ENCODE results near the gene ZNF148.

ZNF148 gene

GRCh38 chr3:125322166-125322565 is 53.0 kb downstream of the ZNF148 start:
- Histone ChIP-seq H3K27me3 (ENCODE audit: insufficient read depth, low read length, poor library complexity) (no peaks in the 10 kb centered on the region), H3K4me2 (ENCODE audit: insufficient read depth, low read length) (no peak overlapping the region), H3K27ac (ENCODE audit: low read length) (no peak overlapping the region), H3K4me3 (ENCODE audit: low read depth in 1 of 2, low read length in 2 of 2) (no peak overlapping the region), H3K79me2 (ENCODE audit: insufficient read depth, low read length) (peaks cover 34% of the 10 kb centered on the region), H3K9me3 (ENCODE audit: insufficient read depth, low read length, severe bottlenecking) (no peaks in the 10 kb centered on the region), H2AFZ (ENCODE audit: low read depth, low read length) (no peak overlapping the region), H4K20me1 (ENCODE audit: insufficient read depth, low read length) (peaks cover 3% of the 10 kb centered on the region; the same call in 1 of the 2 replicates), H3K36me3 (ENCODE audit: insufficient read depth, low read length) (peaks cover 36% of the 10 kb centered on the region), H3K4me1 (ENCODE audit: insufficient read depth, low read length) (no peaks in the 10 kb centered on the region), H3K9ac (ENCODE audit: low read depth, low read length) (no peak overlapping the region)
- TF ChIP-seq CTCF (IDR thresholded peaks at IDR 0.05; ENCODE audit: borderline replicate concordance, extremely low read depth, low read length, poor library complexity, severe bottlenecking) = no peak
- no peak for TF ChIP-seq EZH2 (IDR thresholded peaks at IDR 0.05; ENCODE audit: borderline replicate concordance, low read depth, low read length, severe bottlenecking)
- no peak for ATAC-seq (ENCODE audit: insufficient read depth, low read depth)
- no peak for DNase-seq

DNA sequence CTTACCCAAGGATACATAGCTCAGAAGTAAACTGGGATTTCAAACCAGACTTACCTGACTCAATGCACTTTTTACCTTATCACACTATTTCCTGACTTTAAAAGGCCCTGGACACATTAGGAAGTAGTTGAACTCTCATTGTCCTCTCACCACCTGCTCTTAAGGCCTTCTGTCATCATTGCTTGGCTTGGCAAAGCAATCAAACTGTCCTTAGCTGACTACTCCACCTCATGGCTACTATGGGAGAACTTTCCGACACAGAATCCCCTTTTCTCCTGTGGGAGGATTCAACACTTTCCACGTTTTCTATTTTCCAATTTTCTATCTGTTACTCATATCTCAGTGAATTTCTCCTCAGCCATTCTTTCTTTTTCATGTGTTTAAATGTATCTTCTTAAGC is 55.4 kb downstream of the ZNF148 start:
- peaks cover 3% of the 10 kb centered on the region; the same call in 1 of the 2 replicates for H4K20me1 ChIP-seq (ENCODE audit: insufficient read depth, low read length)
- no peak overlapping the region for H3K9ac ChIP-seq (ENCODE audit: low read depth, low read length)
- H3K36me3 ChIP-seq (ENCODE audit: insufficient read depth, low read length) = peaks cover 26% of the 10 kb centered on the region
- H2AFZ ChIP-seq (ENCODE audit: low read depth, low read length) = no peak overlapping the region
- no peak overlapping the region for H3K4me3 ChIP-seq (ENCODE audit: low read depth in 1 of 2, low read length in 2 of 2)
- TF ChIP-seq EZH2 (IDR thresholded peaks at IDR 0.05; ENCODE audit: borderline replicate concordance, low read depth, low read length, severe bottlenecking) (no peak), CTCF (IDR thresholded peaks at IDR 0.05; ENCODE audit: borderline replicate concordance, extremely low read depth, low read length, poor library complexity, severe bottlenecking) (no peak)
- ATAC-seq (ENCODE audit: insufficient read depth, low read depth) (no peak), DNase-seq (no peak)
- peaks cover 14% of the 10 kb centered on the region; the same call in 1 of the 2 replicates for H3K79me2 ChIP-seq (ENCODE audit: insufficient read depth, low read length)
- H3K4me1 ChIP-seq (ENCODE audit: insufficient read depth, low read length) = no peaks in the 10 kb centered on the region
- no peak overlapping the region for H3K27ac ChIP-seq (ENCODE audit: low read length)
- no peak overlapping the region for H3K4me2 ChIP-seq (ENCODE audit: insufficient read depth, low read length)
- no peaks in the 10 kb centered on the region for H3K9me3 ChIP-seq (ENCODE audit: insufficient read depth, low read length, severe bottlenecking)
- H3K27me3 ChIP-seq (ENCODE audit: insufficient read depth, low read length, poor library complexity) = no peaks in the 10 kb centered on the region

GRCh38 chr3:125318871-125319270 is 56.3 kb downstream of the ZNF148 start:
- DNase-seq = no peak
- Histone ChIP-seq H3K79me2 (ENCODE audit: insufficient read depth, low read length) (peaks cover 10% of the 10 kb centered on the region; the same call in 1 of the 2 replicates), H3K4me3 (ENCODE audit: low read depth in 1 of 2, low read length in 2 of 2) (no peak overlapping the region), H4K20me1 (ENCODE audit: insufficient read depth, low read length) (peaks cover 3% of the 10 kb centered on the region; the same call in 1 of the 2 replicates), H3K4me1 (ENCODE audit: insufficient read depth, low read length) (no peaks in the 10 kb centered on the region), H3K27me3 (ENCODE audit: insufficient read depth, low read length, poor library complexity) (no peaks in the 10 kb centered on the region), H3K9ac (ENCODE audit: low read depth, low read length) (no peak overlapping the region), H3K9me3 (ENCODE audit: insufficient read depth, low read length, severe bottlenecking) (no peaks in the 10 kb centered on the region), H3K36me3 (ENCODE audit: insufficient read depth, low read length) (peaks cover 30% of the 10 kb centered on the region), H2AFZ (ENCODE audit: low read depth, low read length) (no peak overlapping the region), H3K4me2 (ENCODE audit: insufficient read depth, low read length) (no peak overlapping the region), H3K27ac (ENCODE audit: low read length) (no peak overlapping the region)
- TF ChIP-seq EZH2 (IDR thresholded peaks at IDR 0.05; ENCODE audit: borderline replicate concordance, low read depth, low read length, severe bottlenecking) (no peak), CTCF (IDR thresholded peaks at IDR 0.05; ENCODE audit: borderline replicate concordance, extremely low read depth, low read length, poor library complexity, severe bottlenecking) (no peak)
- no peak for ATAC-seq (ENCODE audit: insufficient read depth, low read depth)
